HepG2 (cell line): ENCODE data around the gene SYNJ2. TPM values are rescaled to one million over a fixed set of nuclear protein-coding genes. Genes with fewer than 3 reads are reported as not detected.
A peak's percentile ranks its signal among the peaks of the same experiment; 100 is the strongest.

ENCODE experiments used
- DMTF1 ChIP-seq: sonication (generic); formaldehyde crosslinking; IDR thresholded peaks from 2 replicates; pipeline ENCODE4 v1.4.0; 2020; ENCODE audit warnings: mild to moderate bottlenecking, missing genetic modification reagents
- IRF2 ChIP-seq: IDR thresholded peaks from 2 replicates; pipeline ENCODE4 v1.6.1; 2018; ENCODE audit warnings: missing genetic modification reagents, missing compliant biosample characterization
- KLF12 ChIP-seq: sonication (generic); formaldehyde crosslinking; IDR thresholded peaks from 2 replicates; pipeline ENCODE4 v1.4.0; 2020; ENCODE audit warnings: missing genetic modification reagents, borderline replicate concordance
- MAFG ChIP-seq: sonication (generic); formaldehyde crosslinking; IDR thresholded peaks from 2 replicates; pipeline ENCODE4 v1.5.1; 2020; ENCODE audit warnings: mild to moderate bottlenecking, missing genetic modification reagents
- MTA1 ChIP-seq: sonication (generic); formaldehyde crosslinking; IDR thresholded peaks from 2 replicates; pipeline ENCODE4 v1.4.0; 2020; ENCODE audit warnings: missing genetic modification reagents, mild to moderate bottlenecking, borderline replicate concordance
- NFIC ChIP-seq: IDR thresholded peaks from 2 replicates; pipeline ENCODE4 v1.6.1; 2012; ENCODE audit warnings: mild to moderate bottlenecking, low read length, inconsistent platforms
- SOX13 ChIP-seq, 3 experiments: fragments of 450-650 bp in 1 of 3; sonication (generic) in 1 of 3; formaldehyde crosslinking in 1 of 3; IDR thresholded peaks in 2 of 3; conservative IDR thresholded peaks in 1 of 3; 2 replicates each; pipeline versions ENCODE4 v1.5.0 to v1.6.1; 2016 to 2020; ENCODE audit warnings: antibody characterized with exemption in 1 of 3, mild to moderate bottlenecking in 1 of 3, missing compliant biosample characterization in 1 of 3, missing genetic modification reagents in 1 of 3, moderate library complexity in 1 of 3
- TGIF2 ChIP-seq: IDR thresholded peaks from 2 replicates; pipeline ENCODE4 v1.6.1; 2016; ENCODE audit warnings: control low read depth, missing compliant biosample characterization
- ZBTB20 ChIP-seq: sonication (generic); formaldehyde crosslinking; IDR thresholded peaks from 2 replicates; pipeline ENCODE4 v1.8.1; 2023; ENCODE audit warnings: missing genetic modification reagents, low read depth, mild to moderate bottlenecking, borderline replicate concordance
- ZBTB43 ChIP-seq: sonication (generic); formaldehyde crosslinking; conservative IDR thresholded peaks from 2 replicates; pipeline ENCODE4 v1.4.0; 2020; ENCODE audit warnings: missing genetic modification reagents
- ZKSCAN8 ChIP-seq: IDR thresholded peaks from 2 replicates; pipeline ENCODE4 v1.6.1; 2016; ENCODE audit warnings: borderline replicate concordance, missing genetic modification reagents, missing compliant biosample characterization
- ZNF101 ChIP-seq: sonication (generic); formaldehyde crosslinking; IDR thresholded peaks from 2 replicates; pipeline ENCODE4 v1.4.0; 2020; ENCODE audit warnings: mild to moderate bottlenecking, low read depth, missing genetic modification reagents, borderline replicate concordance
- ZNF282 ChIP-seq: fragments of 450-650 bp; IDR thresholded peaks from 2 replicates; pipeline ENCODE4 v1.6.1; 2018; ENCODE audit not compliant: partially characterized antibody
- ZNF468 ChIP-seq: sonication (generic); formaldehyde crosslinking; IDR thresholded peaks from 2 replicates; pipeline ENCODE4 v1.8.0; 2022; ENCODE audit warnings: mild to moderate bottlenecking, moderate library complexity, missing genetic modification reagents
- ZNF496 ChIP-seq: sonication (generic); formaldehyde crosslinking; IDR thresholded peaks from 2 replicates; pipeline ENCODE4 v1.8.1; 2023; ENCODE audit warnings: mild to moderate bottlenecking, moderate library complexity, missing genetic modification reagents; ENCODE audit not compliant: insufficient replicate concordance
- ZNF572 ChIP-seq: sonication (generic); formaldehyde crosslinking; IDR thresholded peaks from 2 replicates; pipeline ENCODE4 v1.5.1; 2020; ENCODE audit warnings: mild to moderate bottlenecking, missing genetic modification reagents
- ZNF589 ChIP-seq: sonication (generic); formaldehyde crosslinking; conservative IDR thresholded peaks from 2 replicates; pipeline ENCODE4 v1.8.0; 2022; ENCODE audit warnings: mild to moderate bottlenecking, moderate library complexity, missing genetic modification reagents
- ZNF652 ChIP-seq: IDR thresholded peaks from 2 replicates; pipeline ENCODE4 v1.6.1; 2016; ENCODE audit warnings: low read depth, borderline replicate concordance
- ZNF713 ChIP-seq: sonication (generic); formaldehyde crosslinking; IDR thresholded peaks from 2 replicates; pipeline ENCODE4 v1.4.0; 2020; ENCODE audit warnings: mild to moderate bottlenecking, missing genetic modification reagents
- ZNF720 ChIP-seq: sonication (generic); formaldehyde crosslinking; IDR thresholded peaks from 2 replicates; pipeline ENCODE4 v1.4.0; 2020; ENCODE audit warnings: missing genetic modification reagents
- ZNF75D ChIP-seq: sonication (generic); formaldehyde crosslinking; IDR thresholded peaks from 2 replicates; pipeline ENCODE4 v1.8.1; 2023; ENCODE audit warnings: missing genetic modification reagents, mild to moderate bottlenecking, borderline replicate concordance
- ZNF816 ChIP-seq: sonication (generic); formaldehyde crosslinking; IDR thresholded peaks from 2 replicates; pipeline ENCODE4 v1.8.0; 2022; ENCODE audit warnings: missing genetic modification reagents, mild to moderate bottlenecking, borderline replicate concordance
- polyA plus RNA-seq, 8 experiments: library from polyadenylated mRNA; depleted of rRNA in 3 of 8; stranded (reverse) in 7 of 8; unstranded in 1 of 8; fragments of >200 nt; fragmentation: Illumina TruSeq in 4 of 8; extraction: Trizol in 4 of 8; gene quantifications; 2 replicates each; pipeline versions ENCODE4 v1.2.1 to v1.2.3, GENCODE V29; 2011 to 2016; ENCODE audit warnings: low read depth in 4 of 8, missing spikeins in 1 of 8, mixed read lengths in 1 of 8; ENCODE audit not compliant: insufficient read depth in 1 of 8
- total RNA-seq, 5 experiments: library from RNA; depleted of rRNA; stranded (reverse); fragments of >200 nt; fragmentation: Illumina TruSeq; extraction: Trizol; gene quantifications; 2 replicates each; pipeline ENCODE4 v1.2.3, GENCODE V29; 2016; ENCODE audit warnings: low read depth in 1 of 5
- TF ChIP-seq, protein P1 (sequence below): IDR thresholded peaks from 2 replicates; pipeline ENCODE4 v1.6.1; 2016; ENCODE audit warnings: low read depth, borderline replicate concordance
- TF ChIP-seq, protein P2 (sequence below), 2 experiments: IDR thresholded peaks; 2 replicates each; pipeline ENCODE4 v1.6.1; 2011 to 2012; ENCODE audit warnings: low read length in 2 of 2, borderline replicate concordance in 1 of 2, low read depth in 1 of 2, mild to moderate bottlenecking in 1 of 2, moderate library complexity in 1 of 2

The SYNJ2 gene
- total and polyA plus RNA-seq, 2 of the 13 experiments (the other 11 are each of a cell fraction or from before 2014, with no cell fraction given) = 39.1 to 57.6 TPM

DNA sequence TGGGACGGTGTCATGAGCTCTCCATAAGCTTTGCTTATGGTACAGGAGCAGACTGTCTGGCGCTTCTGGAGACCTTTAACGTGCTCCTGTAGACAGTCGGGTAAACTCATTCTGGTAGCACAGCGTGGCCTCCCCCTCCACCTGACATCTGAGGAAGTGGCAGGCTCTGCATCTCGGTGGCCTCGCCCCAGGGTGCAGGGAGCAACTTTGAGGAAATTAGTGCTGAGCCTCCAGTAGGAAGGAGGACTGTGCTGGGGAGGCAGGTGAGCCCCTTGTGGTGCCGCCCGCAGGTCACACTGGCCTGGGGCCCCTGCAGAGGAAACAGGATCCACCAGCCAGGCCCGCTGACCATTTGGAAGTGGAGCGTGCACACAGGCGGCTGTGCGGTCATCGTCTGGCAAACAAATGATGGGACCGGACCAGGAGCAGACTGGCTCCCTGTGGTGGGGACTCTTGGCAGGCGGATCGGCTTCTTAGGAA, 57.9 kb downstream of the SYNJ2 start (continued):
- TF ChIP-seq ZNF572 (CRISPR knock-in tag) (no peak), KLF12 (CRISPR knock-in tag) (no peak), NFIC (no peak), IRF2 (CRISPR knock-in tag) (no peak), ZNF468 (CRISPR knock-in tag) (no peak), ZNF652 (CRISPR knock-in tag) (no peak), ZNF101 (no peak), ZBTB43 (CRISPR knock-in tag) (no peak), ZNF282 (no peak), MAFG (CRISPR knock-in tag) (no peak), DMTF1 (CRISPR knock-in tag) (no peak), ZNF713 (no peak), TGIF2 (CRISPR knock-in tag) (no peak), ZNF75D (no peak), MTA1 (CRISPR knock-in tag) (peak; percentile 67; the same call in 1 of the 2 replicates), ZBTB20 (CRISPR knock-in tag) (no peak), ZNF816 (no peak), ZNF589 (CRISPR knock-in tag) (no peak), SOX13 (IDR thresholded peaks at IDR 0.05) (no peak), SOX13 (CRISPR knock-in tag; conservative IDR thresholded peaks at IDR 0.05 in 1 of 2, IDR thresholded peaks at IDR 0.05 in 1 of 2) (no peak), ZNF720 (CRISPR knock-in tag) (no peak), ZKSCAN8 (CRISPR knock-in tag) (no peak), ZNF496 (CRISPR knock-in tag) (no peak)
- TF ChIP-seq, protein P1, sequence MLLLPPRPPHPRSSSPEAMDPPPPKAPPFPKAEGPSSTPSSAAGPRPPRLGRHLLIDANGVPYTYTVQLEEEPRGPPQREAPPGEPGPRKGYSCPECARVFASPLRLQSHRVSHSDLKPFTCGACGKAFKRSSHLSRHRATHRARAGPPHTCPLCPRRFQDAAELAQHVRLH (CRISPR knock-in tag) = no peak
- TF ChIP-seq, protein P2, sequence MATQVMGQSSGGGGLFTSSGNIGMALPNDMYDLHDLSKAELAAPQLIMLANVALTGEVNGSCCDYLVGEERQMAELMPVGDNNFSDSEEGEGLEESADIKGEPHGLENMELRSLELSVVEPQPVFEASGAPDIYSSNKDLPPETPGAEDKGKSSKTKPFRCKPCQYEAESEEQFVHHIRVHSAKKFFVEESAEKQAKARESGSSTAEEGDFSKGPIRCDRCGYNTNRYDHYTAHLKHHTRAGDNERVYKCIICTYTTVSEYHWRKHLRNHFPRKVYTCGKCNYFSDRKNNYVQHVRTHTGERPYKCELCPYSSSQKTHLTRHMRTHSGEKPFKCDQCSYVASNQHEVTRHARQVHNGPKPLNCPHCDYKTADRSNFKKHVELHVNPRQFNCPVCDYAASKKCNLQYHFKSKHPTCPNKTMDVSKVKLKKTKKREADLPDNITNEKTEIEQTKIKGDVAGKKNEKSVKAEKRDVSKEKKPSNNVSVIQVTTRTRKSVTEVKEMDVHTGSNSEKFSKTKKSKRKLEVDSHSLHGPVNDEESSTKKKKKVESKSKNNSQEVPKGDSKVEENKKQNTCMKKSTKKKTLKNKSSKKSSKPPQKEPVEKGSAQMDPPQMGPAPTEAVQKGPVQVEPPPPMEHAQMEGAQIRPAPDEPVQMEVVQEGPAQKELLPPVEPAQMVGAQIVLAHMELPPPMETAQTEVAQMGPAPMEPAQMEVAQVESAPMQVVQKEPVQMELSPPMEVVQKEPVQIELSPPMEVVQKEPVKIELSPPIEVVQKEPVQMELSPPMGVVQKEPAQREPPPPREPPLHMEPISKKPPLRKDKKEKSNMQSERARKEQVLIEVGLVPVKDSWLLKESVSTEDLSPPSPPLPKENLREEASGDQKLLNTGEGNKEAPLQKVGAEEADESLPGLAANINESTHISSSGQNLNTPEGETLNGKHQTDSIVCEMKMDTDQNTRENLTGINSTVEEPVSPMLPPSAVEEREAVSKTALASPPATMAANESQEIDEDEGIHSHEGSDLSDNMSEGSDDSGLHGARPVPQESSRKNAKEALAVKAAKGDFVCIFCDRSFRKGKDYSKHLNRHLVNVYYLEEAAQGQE (IDR thresholded peaks at IDR 0.05; ENCODE audit: borderline replicate concordance in 1 of 2, low read depth in 1 of 2, low read length in 2 of 2) = no peak
